ENCODE results near the gene SCN3A. TPM values are rescaled to one million over a fixed set of nuclear protein-coding genes. Genes with fewer than 3 reads are reported as not detected.

Gene SCN3A
- total and polyA plus RNA-seq, 2 of the 13 experiments (the other 11 are each of a cell fraction or from before 2014, with no cell fraction given), result not detected

GRCh38 chr2:165110394-165110793 is 93.5 kb downstream of the SCN3A start (continued):
- peak; percentile 36; the same call in 1 of the 2 replicates for TF ChIP-seq PHF21A (CRISPR knock-in tag; IDR thresholded peaks at IDR 0.05)
- TF ChIP-seq CREB1 (IDR thresholded peaks at IDR 0.05), result no peak
- TF ChIP-seq CREB1 (CRISPR knock-in tag; IDR thresholded peaks at IDR 0.05), result peak; percentile 72
- TF ChIP-seq ATAD3A (CRISPR knock-in tag; IDR thresholded peaks at IDR 0.05), result no peak
- no peak for TF ChIP-seq ZNF333 (CRISPR knock-in tag; IDR thresholded peaks at IDR 0.05; ENCODE audit: borderline replicate concordance)
- peak; percentile 96 for TF ChIP-seq ZNF609 (CRISPR knock-in tag; IDR thresholded peaks at IDR 0.05; ENCODE audit: borderline replicate concordance)
- TF ChIP-seq SRSF4 (IDR thresholded peaks at IDR 0.05; ENCODE audit: low read depth, low read length, poor library complexity, severe bottlenecking), result no peak
- peak; percentile 34; the same call in 1 of the 2 replicates for TF ChIP-seq MEF2D (CRISPR knock-in tag; IDR thresholded peaks at IDR 0.05)
- no peak for TF ChIP-seq ZNF235 (CRISPR knock-in tag; IDR thresholded peaks at IDR 0.05; ENCODE audit: borderline replicate concordance)
- TF ChIP-seq ZFY (CRISPR knock-in tag; IDR thresholded peaks at IDR 0.05), result no peak
- TF ChIP-seq, protein P1, sequence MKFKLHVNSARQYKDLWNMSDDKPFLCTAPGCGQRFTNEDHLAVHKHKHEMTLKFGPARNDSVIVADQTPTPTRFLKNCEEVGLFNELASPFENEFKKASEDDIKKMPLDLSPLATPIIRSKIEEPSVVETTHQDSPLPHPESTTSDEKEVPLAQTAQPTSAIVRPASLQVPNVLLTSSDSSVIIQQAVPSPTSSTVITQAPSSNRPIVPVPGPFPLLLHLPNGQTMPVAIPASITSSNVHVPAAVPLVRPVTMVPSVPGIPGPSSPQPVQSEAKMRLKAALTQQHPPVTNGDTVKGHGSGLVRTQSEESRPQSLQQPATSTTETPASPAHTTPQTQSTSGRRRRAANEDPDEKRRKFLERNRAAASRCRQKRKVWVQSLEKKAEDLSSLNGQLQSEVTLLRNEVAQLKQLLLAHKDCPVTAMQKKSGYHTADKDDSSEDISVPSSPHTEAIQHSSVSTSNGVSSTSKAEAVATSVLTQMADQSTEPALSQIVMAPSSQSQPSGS (CRISPR knock-in tag; IDR thresholded peaks at IDR 0.05), result peak; percentile 67; the same call in 1 of the 2 replicates
- 0 out of 2 replicates have a peak, but pooled peaks have one; percentile 36 for TF ChIP-seq ZNF343 (CRISPR knock-in tag; IDR thresholded peaks at IDR 0.05)
- TF ChIP-seq ZNF260 (CRISPR knock-in tag; IDR thresholded peaks at IDR 0.05; ENCODE audit: borderline replicate concordance, low read depth), result no peak
- TF ChIP-seq BCL6 (CRISPR knock-in tag; IDR thresholded peaks at IDR 0.05), result peak; percentile 91
- TF ChIP-seq KDM5B (CRISPR knock-in tag; IDR thresholded peaks at IDR 0.05; ENCODE audit: borderline replicate concordance), result no peak
- peak; percentile 67; the same call in 1 of the 2 replicates for TF ChIP-seq ZSCAN9 (CRISPR knock-in tag; IDR thresholded peaks at IDR 0.05; ENCODE audit: borderline replicate concordance)
- no peak for TF ChIP-seq SP1 (IDR thresholded peaks at IDR 0.05)
- TF ChIP-seq SP1 (CRISPR knock-in tag; IDR thresholded peaks at IDR 0.05), result no peak
- TF ChIP-seq, protein P2, sequence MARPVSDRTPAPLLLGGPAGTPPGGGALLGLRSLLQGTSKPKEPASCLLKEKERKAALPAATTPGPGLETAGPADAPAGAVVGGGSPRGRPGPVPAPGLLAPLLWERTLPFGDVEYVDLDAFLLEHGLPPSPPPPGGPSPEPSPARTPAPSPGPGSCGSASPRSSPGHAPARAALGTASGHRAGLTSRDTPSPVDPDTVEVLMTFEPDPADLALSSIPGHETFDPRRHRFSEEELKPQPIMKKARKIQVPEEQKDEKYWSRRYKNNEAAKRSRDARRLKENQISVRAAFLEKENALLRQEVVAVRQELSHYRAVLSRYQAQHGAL (CRISPR knock-in tag; IDR thresholded peaks at IDR 0.05; ENCODE audit: not compliant biosample characterization), result no peak
- no peak for TF ChIP-seq NCOA5 (CRISPR knock-in tag; IDR thresholded peaks at IDR 0.05)
- no peak for TF ChIP-seq NFRKB (IDR thresholded peaks at IDR 0.05)
- peak in 1 of 2 experiments; percentile 93; a peak in 2 of 4 replicates for TF ChIP-seq EP300 (IDR thresholded peaks at IDR 0.05; ENCODE audit: low read depth in 2 of 2, low read length in 2 of 2)
- no peak for TF ChIP-seq EP300 (CRISPR knock-in tag; IDR thresholded peaks at IDR 0.05; ENCODE audit: borderline replicate concordance)
- peak; percentile 90 for TF ChIP-seq RCOR2 (CRISPR knock-in tag; IDR thresholded peaks at IDR 0.05)
- no peak for TF ChIP-seq PHF8 (CRISPR knock-in tag; IDR thresholded peaks at IDR 0.05)
- TF ChIP-seq ZFP82 (CRISPR knock-in tag; IDR thresholded peaks at IDR 0.05; ENCODE audit: borderline replicate concordance), result no peak
- TF ChIP-seq MZF1 (CRISPR knock-in tag; IDR thresholded peaks at IDR 0.05; ENCODE audit: borderline replicate concordance), result no peak

Data from HepG2 (cell line).